B cell (primary cell): Measurements from ENCODE around the gene SH3D19. TPM values are rescaled to one million over a fixed set of nuclear protein-coding genes. Genes with fewer than 3 reads are reported as not detected.

Experiments
- ATAC-seq: fragments of 200-7000 bp; cut with Tn5 transposase; one replicate; pipeline ENCODE4 v1.10.0; 2021; ENCODE audit warnings: low read depth, mild to moderate bottlenecking, moderate number of reproducible peaks, moderate library complexity
- CTCF ChIA-PET: fragments of 350-600 bp; sonication (Branson Sonifier 250); formaldehyde crosslinking; loops from one replicate; lab custom pipeline; 2021; ENCODE audit warnings: antibody characterized with exemption, inconsistent platforms; lab: Charles Lee
- POLR2A ChIA-PET: fragments of 350-600 bp; sonication (Branson Sonifier 250); formaldehyde crosslinking; loops from one replicate; lab custom pipeline; 2021; ENCODE audit warnings: antibody characterized with exemption; lab: Charles Lee
- DNase-seq: peaks from one replicate; pipeline ENCODE4 v3.0.0; 2013
- H2AFZ ChIP-seq: 2 replicates; pipeline ENCODE4 v1.6.1; 2012; ENCODE audit warnings: mild to moderate bottlenecking, low read depth, low read length; ENCODE audit not compliant: insufficient read depth, poor library complexity, severe bottlenecking
- H3K27ac ChIP-seq, 2 donors: 1 replicate in 1 of 2; 2 replicates in 1 of 2; pipeline ENCODE4 v1.5.1; 2012 to 2013; ENCODE audit warnings: low read length in 2 of 2, mild to moderate bottlenecking in 2 of 2, moderate library complexity in 1 of 2
- H3K27me3 ChIP-seq, 4 experiments: fragments of 200-600 bp in 1 of 4; sonication (generic) in 1 of 4; replicated peaks in 1 of 4; 1 replicate in 2 of 4; 2 replicates in 2 of 4; pipeline versions ENCODE4 v1.6.1 to v1.7.0; 2013 to 2016; ENCODE audit warnings: low read length in 3 of 4, mild to moderate bottlenecking in 2 of 4, mixed read lengths in 1 of 4, moderate library complexity in 1 of 4; ENCODE audit not compliant: insufficient read depth in 4 of 4, control insufficient read depth in 3 of 4; ENCODE audit errors: control extremely low read depth in 1 of 4
- H3K36me3 ChIP-seq, 2 experiments: replicated peaks in 1 of 2; 1 replicate in 1 of 2; 2 replicates in 1 of 2; pipeline versions ENCODE4 v1.6.1 to v1.7.1; 2013; ENCODE audit warnings: low read length in 1 of 2; ENCODE audit not compliant: insufficient read depth in 2 of 2, control insufficient read depth in 1 of 2; ENCODE audit errors: control extremely low read depth in 1 of 2, extremely low read depth in 1 of 2
- H3K4me1 ChIP-seq, 2 donors: fragments of 200-600 bp in 1 of 2; sonication (generic) in 1 of 2; 1 replicate in 1 of 2; 2 replicates in 1 of 2; pipeline versions ENCODE4 v1.5.1 to v1.6.1; 2013 to 2017; ENCODE audit warnings: low read length in 2 of 2; ENCODE audit not compliant: control insufficient read depth in 2 of 2, insufficient read depth in 2 of 2
- H3K4me2 ChIP-seq: replicated peaks from 2 replicates; pipeline ENCODE3; 2012; ENCODE audit warnings: mild to moderate bottlenecking, low read depth, low read length; ENCODE audit not compliant: poor library complexity, severe bottlenecking
- H3K4me3 ChIP-seq, 5 experiments: fragments of 200-600 bp in 1 of 5; sonication (generic) in 1 of 5; 1 replicate in 3 of 5; 2 replicates in 2 of 5; pipeline versions ENCODE4 v1.5.1 to v1.7.0; 2011 to 2016; ENCODE audit warnings: low read length in 4 of 5, mild to moderate bottlenecking in 4 of 5, low read depth in 2 of 5, control low read depth in 1 of 5, moderate library complexity in 1 of 5; ENCODE audit not compliant: insufficient read depth in 1 of 5; ENCODE audit errors: control extremely low read depth in 1 of 5, extremely low read depth in 1 of 5
- H3K79me2 ChIP-seq: fragments of 200-600 bp; sonication (generic); one replicate; pipeline ENCODE4 v1.6.0; 2016; ENCODE audit warnings: low read length; ENCODE audit not compliant: control insufficient read depth, insufficient read depth
- H3K9ac ChIP-seq: fragments of 200-600 bp; sonication (generic); 2 replicates; pipeline ENCODE4 v1.6.1; 2017; ENCODE audit warnings: mild to moderate bottlenecking, low read length, moderate library complexity
- H3K9me3 ChIP-seq, 3 donors: one replicate each; pipeline versions ENCODE4 v1.6.1 to v1.7.1; 2013; ENCODE audit warnings: low read length in 2 of 3; ENCODE audit not compliant: control insufficient read depth in 2 of 3, insufficient read depth in 1 of 3; ENCODE audit errors: control extremely low read depth in 1 of 3
- H4K20me1 ChIP-seq: 2 replicates; pipeline ENCODE4 v1.6.0; 2012; ENCODE audit warnings: mild to moderate bottlenecking, low read length; ENCODE audit not compliant: insufficient read depth, control insufficient read depth, poor library complexity, severe bottlenecking
- H3K27ac Mint-ChIP-seq: one replicate; pipeline ENCODE4 v1.8.0; 2021; ENCODE audit warnings: mixed read lengths
- H3K27me3 Mint-ChIP-seq: one replicate; pipeline ENCODE4 v1.8.0; 2021; ENCODE audit warnings: mixed read lengths
- H3K4me1 Mint-ChIP-seq: one replicate; pipeline ENCODE4 v1.8.0; 2021; ENCODE audit warnings: mixed read lengths
- H3K4me3 Mint-ChIP-seq: one replicate; pipeline ENCODE4 v1.8.0; 2021; ENCODE audit warnings: mixed read lengths
- H3K9me3 Mint-ChIP-seq: one replicate; pipeline ENCODE4 v1.8.0; 2022; ENCODE audit warnings: mixed read lengths; ENCODE audit not compliant: insufficient read depth
- CTCF ChIP-seq: fragments of 200-600 bp; IDR thresholded peaks from one replicate; pipeline ENCODE4 v1.8.0; 2022; ENCODE audit warnings: antibody characterized with exemption, mild to moderate bottlenecking
- EZH2 ChIP-seq: IDR thresholded peaks from 2 replicates; pipeline ENCODE4 v1.6.1; 2012; ENCODE audit warnings: borderline replicate concordance, low read depth, mild to moderate bottlenecking, moderate library complexity, low read length; ENCODE audit not compliant: insufficient read depth, poor library complexity, severe bottlenecking
- WGBS: methylation state at CpG from one replicate; pipeline ENCODE4 v1.1.5; 2013; ENCODE audit warnings: missing lambda C conversion rate; ENCODE audit not compliant: insufficient coverage; 5-methylcytosine and 5-hydroxymethylcytosine counted together
- intact Hi-C: fragments of 100-400 bp; cut with micrococcal nuclease; formaldehyde crosslinking; loops from one replicate; pipeline ENCODE4 v1.10.0; 2022
- polyA plus RNA-seq: library from polyadenylated mRNA; depleted of rRNA; stranded (reverse); fragments of >200 nt; gene quantifications from 2 replicates; pipeline ENCODE4 v1.2.3, GENCODE V29; 2012
- total RNA-seq, 2 donors: library from RNA; stranded (reverse); fragments of 120-200 nt in 1 of 2; gene quantifications; 1 replicate in 1 of 2; 2 replicates in 1 of 2; pipeline versions ENCODE4 v1.2.3 to v1.2.4, GENCODE V29; 2013 to 2022

SH3D19 gene
- total and polyA plus RNA-seq, 2 donors (not counting 1 experiment from before 2014, with no cell fraction given), result 0.01 TPM; not detected in 1

GRCh38 chr4:151153585-151153984, 171.8 kb downstream of the SH3D19 start:
- POLR2A ChIA-PET, result no interaction called here
- TF ChIP-seq EZH2 (no peak), CTCF (no peak)
- CTCF ChIA-PET, result no interaction called here

GRCh38 chr4:151152028-151152427, 173.4 kb downstream of the SH3D19 start:
- no peak overlapping the region for H3K4me3 ChIP-seq
- peaks cover 0 to 1% (median 0%) of the 10 kb centered on the region in 3 donors for H3K9me3 ChIP-seq
- H3K27me3 Mint-ChIP-seq, result peaks cover 11% of the 10 kb centered on the region
- DNase-seq (no peak), ATAC-seq (no peak)
- H2AFZ ChIP-seq, result no peak overlapping the region
- H3K27ac ChIP-seq, result no peak overlapping the region
- H3K9me3 Mint-ChIP-seq, result no peaks in the 10 kb centered on the region
- H3K4me3 Mint-ChIP-seq, result no peak overlapping the region
- H3K4me2 ChIP-seq, result no peak overlapping the region
- no peaks in the 10 kb centered on the region for H3K27me3 ChIP-seq
- no peaks in the 10 kb centered on the region for H3K4me1 Mint-ChIP-seq
- H3K27ac Mint-ChIP-seq, result no peak overlapping the region
- WGBS, result no CpG with 5 or more reads among the region's 1 CpG
- POLR2A ChIA-PET, result no interaction called here
- H3K36me3 ChIP-seq, result no peaks in the 10 kb centered on the region
- no peaks in the 10 kb centered on the region for H4K20me1 ChIP-seq
- no peaks in the 10 kb centered on the region for H3K79me2 ChIP-seq
- H3K9ac ChIP-seq, result no peak overlapping the region
- H3K4me1 ChIP-seq, result no peaks in the 10 kb centered on the region
- CTCF ChIA-PET, result no interaction called here
- intact Hi-C loops, result no loop called here
- TF ChIP-seq EZH2 (no peak), CTCF (no peak)

More at GRCh38 chr4:151153585-151153984, 171.8 kb downstream of the SH3D19 start:
- no peak overlapping the region for H3K27ac Mint-ChIP-seq
- intact Hi-C loops, result no loop called here
- Histone ChIP-seq H3K27me3 (no peaks in the 10 kb centered on the region), H3K9me3 (peaks cover 0 to 1% (median 0%) of the 10 kb centered on the region in 3 donors), H3K4me1 (no peaks in the 10 kb centered on the region), H3K79me2 (no peaks in the 10 kb centered on the region), H2AFZ (no peak overlapping the region), H3K9ac (no peak overlapping the region), H4K20me1 (no peaks in the 10 kb centered on the region), H3K4me3 (no peak overlapping the region), H3K4me2 (no peak overlapping the region), H3K27ac (no peak overlapping the region), H3K36me3 (no peaks in the 10 kb centered on the region)
- no peaks in the 10 kb centered on the region for H3K9me3 Mint-ChIP-seq
- WGBS, result no CpG with 5 or more reads among the region's 2 CpGs
- ATAC-seq (no peak), DNase-seq (no peak)
- no peak overlapping the region for H3K4me3 Mint-ChIP-seq
- H3K27me3 Mint-ChIP-seq, result peaks cover 18% of the 10 kb centered on the region
- H3K4me1 Mint-ChIP-seq, result no peaks in the 10 kb centered on the region
